SK-N-SH (cell line): ENCODE measurements around the gene GPRASP2. TPM values are rescaled to one million over a fixed set of nuclear protein-coding genes. Genes with fewer than 3 reads are reported as not detected.
"Not testable (repeated sequence)": the region's sequence is repeated elsewhere in the genome, so short reads cannot be mapped to it uniquely, and the experiment has no call there.

Experiments used
- CTCF ChIA-PET: fragments of 300-600, 350-600 bp; formaldehyde crosslinking; extraction: SDS; loops from one replicate; lab custom pipeline; 2021; lab: Yijun Ruan, JAX
- POLR2A ChIA-PET: fragments of 350-600 bp; sonication (Branson Sonifier 250); formaldehyde crosslinking; extraction: SDS; loops from one replicate; lab custom pipeline; 2020; ENCODE audit warnings: antibody characterized with exemption, inconsistent platforms; lab: Yijun Ruan, JAX
- DNase-seq: peaks from one replicate; pipeline ENCODE4 v3.0.0; 2012
- H2AFZ ChIP-seq: fragments of 200-600 bp; sonication (generic); 2 replicates; pipeline ENCODE4 v1.8.1; 2016; ENCODE audit warnings: antibody characterized with exemption, mild to moderate bottlenecking, low read depth
- H3F3A ChIP-seq: fragments of 200-600 bp; sonication (generic); replicated peaks from 2 replicates; pipeline ENCODE3; 2016; ENCODE audit warnings: antibody characterized with exemption, mild to moderate bottlenecking; ENCODE audit not compliant: insufficient read depth
- H3K27ac ChIP-seq, 2 experiments: fragments of 200-500 bp in 1 of 2; fragments of 200-600 bp in 1 of 2; sonication (Bioruptor generic) in 1 of 2; sonication (generic), shearing (Covaris generic) in 1 of 2; 2 replicates each; pipeline versions ENCODE4 v1.5.1 to v1.6.1; 2014 to 2016; ENCODE audit warnings: low read depth in 2 of 2, inconsistent platforms in 1 of 2, low read length in 1 of 2, mild to moderate bottlenecking in 1 of 2, mixed read lengths in 1 of 2
- H3K27me3 ChIP-seq: fragments of 200-600 bp; sonication (generic), shearing (Covaris generic); 2 replicates; pipeline ENCODE4 v1.6.1; 2016; ENCODE audit warnings: mixed run types; ENCODE audit not compliant: insufficient read depth
- H3K36me3 ChIP-seq, 2 experiments: fragments of 200-500 bp in 1 of 2; fragments of 200-600 bp in 1 of 2; sonication (Bioruptor generic) in 1 of 2; sonication (generic) in 1 of 2; replicated peaks in 1 of 2; 2 replicates each; pipeline versions ENCODE3 to v1.5.1; 2014 to 2016; ENCODE audit warnings: low read length in 1 of 2, mild to moderate bottlenecking in 1 of 2; ENCODE audit not compliant: insufficient read depth in 2 of 2, control insufficient read depth in 1 of 2
- H3K4me1 ChIP-seq, 2 experiments: fragments of 200-500 bp in 1 of 2; fragments of 200-600 bp in 1 of 2; sonication (Bioruptor generic) in 1 of 2; sonication (generic), shearing (Covaris generic) in 1 of 2; 2 replicates each; pipeline versions ENCODE4 v1.5.1 to v1.6.1; 2014 to 2016; ENCODE audit warnings: low read depth in 1 of 2, low read length in 1 of 2, mixed run types in 1 of 2; ENCODE audit not compliant: insufficient read depth in 2 of 2, control insufficient read depth in 1 of 2
- H3K4me2 ChIP-seq: fragments of 200-600 bp; sonication (generic), shearing (Covaris generic); 2 replicates; pipeline ENCODE4 v1.6.1; 2017; ENCODE audit warnings: mixed run types
- H3K4me3 ChIP-seq, 2 experiments: fragments of 200-500 bp in 1 of 2; fragments of 200-600 bp in 1 of 2; sonication (Bioruptor generic) in 1 of 2; sonication (generic), shearing (Covaris generic) in 1 of 2; 2 replicates each; pipeline versions ENCODE4 v1.5.1 to v1.8.1; 2014 to 2016; ENCODE audit warnings: low read depth in 2 of 2, inconsistent platforms in 1 of 2, low read length in 1 of 2, mild to moderate bottlenecking in 1 of 2, mixed read lengths in 1 of 2, moderate library complexity in 1 of 2
- H3K79me2 ChIP-seq: fragments of 200-600 bp; sonication (generic); 2 replicates; pipeline ENCODE4 v1.8.1; 2017; ENCODE audit warnings: mild to moderate bottlenecking; ENCODE audit not compliant: insufficient read depth
- H3K9ac ChIP-seq: fragments of 200-600 bp; sonication (generic); 2 replicates; pipeline ENCODE4 v1.6.1; 2017; ENCODE audit warnings: mixed run types
- H3K9me2 ChIP-seq: fragments of 200-600 bp; sonication (generic); 2 replicates; pipeline ENCODE4 v1.6.1; 2017; ENCODE audit warnings: mixed run types
- H3K9me3 ChIP-seq: fragments of 200-600 bp; sonication (generic); 2 replicates; pipeline ENCODE4 v1.6.1; 2017; ENCODE audit warnings: mixed run types, mild to moderate bottlenecking, moderate library complexity
- H4K20me1 ChIP-seq: fragments of 200-600 bp; sonication (generic); 2 replicates; pipeline ENCODE4 v1.6.1; 2017; ENCODE audit warnings: mild to moderate bottlenecking, mixed run types; ENCODE audit not compliant: insufficient read depth
- ELF1 ChIP-seq: IDR thresholded peaks from 2 replicates; pipeline ENCODE4 v1.4.0; 2012
- FOXJ3 ChIP-seq: sonication (generic); formaldehyde crosslinking; IDR thresholded peaks from 2 replicates; pipeline ENCODE4 v1.5.1; 2020; ENCODE audit warnings: mild to moderate bottlenecking, missing genetic modification reagents
- GABPA ChIP-seq: IDR thresholded peaks from 2 replicates; pipeline ENCODE4 v1.4.0; 2012; ENCODE audit warnings: low read depth, mild to moderate bottlenecking
- JUND ChIP-seq: IDR thresholded peaks from 2 replicates; pipeline ENCODE4 v1.4.0; 2012
- MAX ChIP-seq: IDR thresholded peaks from 2 replicates; pipeline ENCODE4 v1.4.0; 2012; ENCODE audit warnings: low read depth
- MEF2A ChIP-seq: IDR thresholded peaks from 2 replicates; pipeline ENCODE4 v1.4.0; 2012; ENCODE audit warnings: low read depth, borderline replicate concordance
- POLR2AphosphoS5 ChIP-seq: IDR thresholded peaks from 2 replicates; pipeline ENCODE4 v1.6.1; 2012; ENCODE audit warnings: low read depth, low read length
- RAD21 ChIP-seq: IDR thresholded peaks from 2 replicates; pipeline ENCODE4 v1.6.1; 2012; ENCODE audit warnings: mild to moderate bottlenecking, low read length
- RFX5 ChIP-seq: IDR thresholded peaks from 2 replicates; pipeline ENCODE4 v1.6.1; 2012; ENCODE audit warnings: mild to moderate bottlenecking, improper control_type of control experiment, low read length
- TCF12 ChIP-seq: IDR thresholded peaks from 2 replicates; pipeline ENCODE4 v1.4.0; 2012
- YY1 ChIP-seq: IDR thresholded peaks from 2 replicates; pipeline ENCODE4 v1.4.0; 2012; ENCODE audit warnings: low read depth, mild to moderate bottlenecking
- ZBTB33 ChIP-seq: IDR thresholded peaks from 2 replicates; pipeline ENCODE4 v1.4.0; 2012; ENCODE audit warnings: low read depth, borderline replicate concordance
- WGBS: methylation state at CpG from one replicate; pipeline ENCODE4 v1.1.6; 2017; ENCODE audit warnings: low lambda C conversion rate; 5-methylcytosine and 5-hydroxymethylcytosine counted together
- polyA plus RNA-seq, 3 experiments: library from polyadenylated mRNA; depleted of rRNA; stranded (reverse); fragments of >200 nt; gene quantifications; 2 replicates each; pipeline ENCODE4 v1.2.3, GENCODE V29; 2012
- TF ChIP-seq, protein P1 (sequence below): fragments of 150-350 bp; IDR thresholded peaks from 2 replicates; pipeline ENCODE4 v1.6.1; 2016; ENCODE audit warnings: mild to moderate bottlenecking, low read depth, low read length
- TF ChIP-seq, protein P2 (sequence below): fragments of 150-350 bp; IDR thresholded peaks from 2 replicates; pipeline ENCODE4 v1.6.1; 2017; ENCODE audit warnings: antibody characterized with exemption, low read length, low read depth, borderline replicate concordance

GPRASP2 gene
- polyA plus RNA-seq, 1 of the 3 experiments (the other 2 are of a cell fraction): 12.3 TPM

DNA sequence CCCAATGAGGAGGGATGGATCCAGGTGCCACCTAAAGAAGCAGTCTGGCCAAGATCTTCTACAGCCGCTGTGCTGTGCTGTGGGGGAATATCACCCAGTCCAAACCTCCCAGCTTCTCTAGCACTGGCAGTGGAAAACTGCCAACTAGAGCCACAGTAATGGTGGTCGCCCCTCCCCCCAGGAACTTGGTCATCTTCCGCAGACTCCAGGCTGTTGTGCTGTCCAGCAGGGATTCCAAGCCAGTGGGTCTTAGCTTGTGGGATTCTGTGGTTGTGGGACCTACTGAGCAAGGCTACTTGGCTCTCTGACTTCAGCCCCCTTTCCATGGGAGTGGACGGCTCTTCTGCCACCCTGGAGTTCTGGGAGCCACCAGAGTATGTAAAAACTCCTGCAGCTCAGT, 42.7 kb upstream of the GPRASP2 start (continued):
- no peak for TF ChIP-seq ZBTB33
- TF ChIP-seq MAX: no peak
- TF ChIP-seq POLR2AphosphoS5: no peak
- TF ChIP-seq, protein P1, sequence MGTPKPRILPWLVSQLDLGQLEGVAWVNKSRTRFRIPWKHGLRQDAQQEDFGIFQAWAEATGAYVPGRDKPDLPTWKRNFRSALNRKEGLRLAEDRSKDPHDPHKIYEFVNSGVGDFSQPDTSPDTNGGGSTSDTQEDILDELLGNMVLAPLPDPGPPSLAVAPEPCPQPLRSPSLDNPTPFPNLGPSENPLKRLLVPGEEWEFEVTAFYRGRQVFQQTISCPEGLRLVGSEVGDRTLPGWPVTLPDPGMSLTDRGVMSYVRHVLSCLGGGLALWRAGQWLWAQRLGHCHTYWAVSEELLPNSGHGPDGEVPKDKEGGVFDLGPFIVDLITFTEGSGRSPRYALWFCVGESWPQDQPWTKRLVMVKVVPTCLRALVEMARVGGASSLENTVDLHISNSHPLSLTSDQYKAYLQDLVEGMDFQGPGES: no peak
- no peak for TF ChIP-seq RFX5
- TF ChIP-seq TCF12: no peak
- no peak for TF ChIP-seq RAD21
- no peak for TF ChIP-seq FOXJ3 (CRISPR knock-in tag)
- TF ChIP-seq GABPA: no peak
- no peak for TF ChIP-seq JUND
- TF ChIP-seq ELF1: no peak
- no peak for TF ChIP-seq YY1
- no peak for TF ChIP-seq MEF2A

- ChIA-PET CTCF (no interaction called here), POLR2A (no interaction called here)
- H3K9ac ChIP-seq: no peak overlapping the region
These were observed 39.4 kb upstream of the GPRASP2 start for GRCh38 chrX:102672856-102673255.

DNA sequence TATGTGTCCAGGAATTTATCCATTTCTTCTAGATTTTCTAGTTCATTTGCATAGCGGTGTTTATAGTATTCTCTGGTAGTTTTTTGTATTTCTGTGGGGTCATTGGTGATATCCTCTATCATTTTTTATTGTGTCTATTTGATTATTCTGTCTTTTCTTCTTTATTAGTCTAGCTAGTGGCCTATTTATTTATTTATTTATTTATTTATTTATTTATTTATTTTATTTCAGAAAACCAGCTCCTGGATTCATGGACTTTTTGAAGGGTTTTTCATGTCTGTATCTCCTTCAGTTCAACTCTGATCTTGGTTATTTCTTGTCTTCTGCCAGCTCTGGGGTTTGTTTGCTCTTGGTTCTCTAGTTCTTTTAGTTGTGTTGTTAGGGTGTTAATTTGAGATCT, 34.8 kb upstream of the GPRASP2 start:
- H3K4me1 ChIP-seq, H3K27ac ChIP-seq, H3F3A ChIP-seq, H3K79me2 ChIP-seq, H3K4me2 ChIP-seq, POLR2A ChIA-PET, H3K36me3 ChIP-seq, H3K4me3 ChIP-seq, H2AFZ ChIP-seq, H3K9ac ChIP-seq, DNase-seq, H4K20me1 ChIP-seq, CTCF ChIA-PET, H3K9me2 ChIP-seq, H3K27me3 ChIP-seq: not testable (repeated sequence)
- 52% methylated on average over 1 of the region's 1 CpG for WGBS
- peaks cover 15% of the 10 kb centered on the region; the same call in 1 of the 2 replicates for H3K9me3 ChIP-seq

More at GRCh38 chrX:102672856-102673255, 39.4 kb upstream of the GPRASP2 start:
- no peaks in the 10 kb centered on the region for H3K27me3 ChIP-seq
- no peak for DNase-seq
- no peaks in the 10 kb centered on the region for H3F3A ChIP-seq
- H3K27ac ChIP-seq: no peak overlapping the region
- no peaks in the 10 kb centered on the region for H3K36me3 ChIP-seq
- H3K9me3 ChIP-seq: no peaks in the 10 kb centered on the region
- no peak overlapping the region for H3K4me3 ChIP-seq
- no peaks in the 10 kb centered on the region for H3K79me2 ChIP-seq
- H4K20me1 ChIP-seq: no peaks in the 10 kb centered on the region
- no peak overlapping the region for H2AFZ ChIP-seq
- no peaks in the 10 kb centered on the region for H3K4me1 ChIP-seq
- no peaks in the 10 kb centered on the region for H3K9me2 ChIP-seq
- 25% methylated on average over 3 of the region's 3 CpGs for WGBS
- no peak for TF ChIP-seq FOXJ3 (CRISPR knock-in tag)
- TF ChIP-seq, protein P2, sequence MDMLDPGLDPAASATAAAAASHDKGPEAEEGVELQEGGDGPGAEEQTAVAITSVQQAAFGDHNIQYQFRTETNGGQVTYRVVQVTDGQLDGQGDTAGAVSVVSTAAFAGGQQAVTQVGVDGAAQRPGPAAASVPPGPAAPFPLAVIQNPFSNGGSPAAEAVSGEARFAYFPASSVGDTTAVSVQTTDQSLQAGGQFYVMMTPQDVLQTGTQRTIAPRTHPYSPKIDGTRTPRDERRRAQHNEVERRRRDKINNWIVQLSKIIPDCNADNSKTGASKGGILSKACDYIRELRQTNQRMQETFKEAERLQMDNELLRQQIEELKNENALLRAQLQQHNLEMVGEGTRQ: no peak
- TF ChIP-seq TCF12: no peak
- TF ChIP-seq, all 33 proteins: peak for 0
- no peak overlapping the region for H3K4me2 ChIP-seq
